Skeletal muscle tissue (tissue), 4 donors: ENCODE results near the gene CD109. TPM values are rescaled to one million over a fixed set of nuclear protein-coding genes. Genes with fewer than 3 reads are reported as not detected.
"Not testable (repeated sequence)": the region's sequence is repeated elsewhere in the genome, so short reads cannot be mapped to it uniquely, and the experiment has no call there.

ENCODE experiments used
- H3K27ac ChIP-seq: one replicate; pipeline ENCODE4 v1.7.0; 2013; ENCODE audit warnings: mild to moderate bottlenecking, low read depth, low read length, inconsistent platforms
- H3K27me3 ChIP-seq, 3 donors: one replicate each; pipeline ENCODE4 v1.7.0; 2013; ENCODE audit warnings: low read length in 3 of 3; ENCODE audit not compliant: control insufficient read depth in 3 of 3, insufficient read depth in 3 of 3
- H3K36me3 ChIP-seq, 3 donors: one replicate each; pipeline ENCODE4 v1.7.0; 2013; ENCODE audit warnings: low read length in 3 of 3; ENCODE audit not compliant: control insufficient read depth in 3 of 3, insufficient read depth in 3 of 3
- H3K4me1 ChIP-seq, 3 donors: one replicate each; pipeline ENCODE4 v1.7.0; 2013; ENCODE audit warnings: low read length in 3 of 3, mild to moderate bottlenecking in 3 of 3; ENCODE audit not compliant: control insufficient read depth in 3 of 3, insufficient read depth in 3 of 3
- H3K4me3 ChIP-seq, 3 donors: one replicate each; pipeline ENCODE4 v1.7.0; 2013; ENCODE audit warnings: low read length in 3 of 3
- H3K9ac ChIP-seq, 3 donors: one replicate each; pipeline ENCODE4 v1.7.0; 2013; ENCODE audit warnings: low read length in 3 of 3, mild to moderate bottlenecking in 3 of 3, moderate library complexity in 2 of 3, low read depth in 1 of 3
- H3K9me3 ChIP-seq, 3 donors: one replicate each; pipeline ENCODE4 v1.7.0; 2013; ENCODE audit warnings: low read length in 3 of 3; ENCODE audit not compliant: control insufficient read depth in 3 of 3
- total RNA-seq: library from RNA; depleted of rRNA; stranded (reverse); fragments of >200 nt; gene quantifications from one replicate; pipeline ENCODE4 v1.2.3, GENCODE V29; 2014
- donor health status: Osteomylitis.

CD109 gene
- total RNA-seq, 1 donor from 2014 or later: 19.3 TPM

GRCh38 chr6:73724389-73724788 is 28.4 kb downstream of the CD109 start:
- no peaks in the 10 kb centered on the region for H3K36me3 ChIP-seq
- H3K27ac ChIP-seq: no peak overlapping the region
- H3K9ac ChIP-seq: no peak overlapping the region
- no peaks in the 10 kb centered on the region for H3K4me1 ChIP-seq
- H3K27me3 ChIP-seq: no peaks in the 10 kb centered on the region
- no peak overlapping the region for H3K4me3 ChIP-seq
- no peaks in the 10 kb centered on the region for H3K9me3 ChIP-seq

- H3K36me3 ChIP-seq, H3K27ac ChIP-seq, H3K4me3 ChIP-seq, H3K27me3 ChIP-seq, H3K9me3 ChIP-seq, H3K9ac ChIP-seq, H3K4me1 ChIP-seq: not testable (repeated sequence)
Observed at GRCh38 chr6:73725192-73725591, 29.2 kb downstream of the CD109 start.

GRCh38 chr6:73727114-73727513 is 31.1 kb downstream of the CD109 start:
- Histone ChIP-seq H3K9me3 (no peaks in the 10 kb centered on the region), H3K36me3 (no peaks in the 10 kb centered on the region), H3K27me3 (no peaks in the 10 kb centered on the region), H3K4me1 (no peaks in the 10 kb centered on the region), H3K4me3 (no peak overlapping the region), H3K9ac (no peak overlapping the region), H3K27ac (no peak overlapping the region)

GRCh38 chr6:73728548-73729205 is 32.7 kb downstream of the CD109 start:
- H3K4me1 ChIP-seq: no peaks in the 10 kb centered on the region
- no peak overlapping the region for H3K4me3 ChIP-seq
- H3K9me3 ChIP-seq: no peaks in the 10 kb centered on the region
- H3K27ac ChIP-seq: no peak overlapping the region
- H3K9ac ChIP-seq: no peak overlapping the region
- H3K36me3 ChIP-seq: no peaks in the 10 kb centered on the region
- H3K27me3 ChIP-seq: no peaks in the 10 kb centered on the region

- Histone ChIP-seq H3K27ac (no peak overlapping the region), H3K4me1 (no peaks in the 10 kb centered on the region), H3K36me3 (no peaks in the 10 kb centered on the region), H3K27me3 (no peaks in the 10 kb centered on the region), H3K9ac (no peak overlapping the region), H3K9me3 (no peaks in the 10 kb centered on the region), H3K4me3 (no peak overlapping the region)
Observed at GRCh38 chr6:73731285-73731684, 35.3 kb downstream of the CD109 start.

- Histone ChIP-seq H3K27ac (no peak overlapping the region), H3K4me1 (no peaks in the 10 kb centered on the region), H3K9ac (no peak overlapping the region), H3K9me3 (no peaks in the 10 kb centered on the region), H3K27me3 (no peaks in the 10 kb centered on the region), H3K4me3 (no peak overlapping the region), H3K36me3 (no peaks in the 10 kb centered on the region)
Observed at GRCh38 chr6:73732845-73733675, 37.1 kb downstream of the CD109 start.

- H3K4me3 ChIP-seq: no peak overlapping the region
- no peak overlapping the region for H3K27ac ChIP-seq
- no peaks in the 10 kb centered on the region for H3K4me1 ChIP-seq
- H3K9me3 ChIP-seq: no peaks in the 10 kb centered on the region
- no peaks in the 10 kb centered on the region for H3K36me3 ChIP-seq
- H3K9ac ChIP-seq: no peak overlapping the region
- H3K27me3 ChIP-seq: no peaks in the 10 kb centered on the region
Observed at GRCh38 chr6:73733791-73734190, 37.8 kb downstream of the CD109 start.

- H3K27me3 ChIP-seq: no peaks in the 10 kb centered on the region
- H3K27ac ChIP-seq: no peak overlapping the region
- H3K36me3 ChIP-seq: no peaks in the 10 kb centered on the region
- no peak overlapping the region for H3K4me3 ChIP-seq
- H3K9ac ChIP-seq: no peak overlapping the region
- no peaks in the 10 kb centered on the region for H3K9me3 ChIP-seq
- no peaks in the 10 kb centered on the region for H3K4me1 ChIP-seq
Observed at GRCh38 chr6:73734832-73735453, 38.9 kb downstream of the CD109 start.

GRCh38 chr6:73738367-73739028 is 42.5 kb downstream of the CD109 start:
- H3K27me3 ChIP-seq: no peaks in the 10 kb centered on the region
- H3K9me3 ChIP-seq: no peaks in the 10 kb centered on the region
- H3K4me3 ChIP-seq: no peak overlapping the region
- H3K27ac ChIP-seq: no peak overlapping the region
- no peaks in the 10 kb centered on the region for H3K36me3 ChIP-seq
- H3K9ac ChIP-seq: no peak overlapping the region
- H3K4me1 ChIP-seq: no peaks in the 10 kb centered on the region

GRCh38 chr6:73739096-73739495 is 43.1 kb downstream of the CD109 start:
- Histone ChIP-seq H3K4me1 (no peaks in the 10 kb centered on the region), H3K9ac (no peak overlapping the region), H3K27ac (no peak overlapping the region)

More at GRCh38 chr6:73739096-73739495, 43.1 kb downstream of the CD109 start:
- H3K27me3 ChIP-seq: no peaks in the 10 kb centered on the region
- no peak overlapping the region for H3K4me3 ChIP-seq
- H3K36me3 ChIP-seq: no peaks in the 10 kb centered on the region
- no peaks in the 10 kb centered on the region for H3K9me3 ChIP-seq
